Fibroblast of the aortic adventitia (primary cell): Measurements from ENCODE around the gene SUB1. TPM values are rescaled to one million over a fixed set of nuclear protein-coding genes. Genes with fewer than 3 reads are reported as not detected.

Source experiments
- DNase-seq: peaks from one replicate; pipeline ENCODE4 v3.0.0-alpha.2; 2010; ENCODE audit warnings: low read depth
- H3K4me3 ChIP-seq: 2 replicates; pipeline ENCODE4 v1.5.1; 2011; ENCODE audit warnings: low read depth, mild to moderate bottlenecking, control low read depth, low read length, moderate library complexity
- CTCF ChIP-seq: IDR thresholded peaks from 2 replicates; pipeline ENCODE4 v1.5.1; 2011; ENCODE audit warnings: mild to moderate bottlenecking, low read length, control low read depth, inconsistent platforms; ENCODE audit not compliant: insufficient read depth
- total RNA-seq: library from RNA; depleted of rRNA; stranded (reverse); fragments of >200 nt; gene quantifications from 2 replicates; pipeline ENCODE4 v1.2.3, GENCODE V29; 2012; ENCODE audit warnings: low replicate concordance

SUB1 gene
- total RNA-seq, 1 donor = 313 TPM

- DNase-seq = no peak
- no peak for TF ChIP-seq CTCF
Measured at GRCh38 chr5:32583582-32584232, 1.6 kb upstream of the SUB1 start.

GRCh38 chr5:32584646-32585045 is 711 bp upstream of the SUB1 start:
- no peak for TF ChIP-seq CTCF
- DNase-seq = no peak
- no peak overlapping the region for H3K4me3 ChIP-seq

More at GRCh38 chr5:32583582-32584232, 1.6 kb upstream of the SUB1 start:
- H3K4me3 ChIP-seq = no peak overlapping the region

GRCh38 chr5:32585122-32585445 is 273 bp upstream of the SUB1 start:
- no peak for DNase-seq
- no peak for TF ChIP-seq CTCF
- H3K4me3 ChIP-seq = no peak overlapping the region

- no peak for DNase-seq
- peak overlapping the region; percentile 93 for H3K4me3 ChIP-seq
- no peak for TF ChIP-seq CTCF
Measured at GRCh38 chr5:32586276-32586599, 881 bp downstream of the SUB1 start.

GRCh38 chr5:32587067-32587551 is 1.8 kb downstream of the SUB1 start:
- no peak for DNase-seq
- no peak for TF ChIP-seq CTCF
- peak overlapping the region; percentile 93 for H3K4me3 ChIP-seq

- TF ChIP-seq CTCF = no peak
- no peak for DNase-seq
- no peak overlapping the region for H3K4me3 ChIP-seq
Measured at GRCh38 chr5:32589416-32589815, 4.1 kb downstream of the SUB1 start.
